ENCODE results near the gene DHX16. TPM values are rescaled to one million over a fixed set of nuclear protein-coding genes. Genes with fewer than 3 reads are reported as not detected.

Gene DHX16
- total and polyA plus RNA-seq, 9 of the 15 experiments (the other 6 are each of a cell fraction or from before 2014, with no cell fraction given), result 14.6 to 66.1 (median 47.5) TPM

DNA sequence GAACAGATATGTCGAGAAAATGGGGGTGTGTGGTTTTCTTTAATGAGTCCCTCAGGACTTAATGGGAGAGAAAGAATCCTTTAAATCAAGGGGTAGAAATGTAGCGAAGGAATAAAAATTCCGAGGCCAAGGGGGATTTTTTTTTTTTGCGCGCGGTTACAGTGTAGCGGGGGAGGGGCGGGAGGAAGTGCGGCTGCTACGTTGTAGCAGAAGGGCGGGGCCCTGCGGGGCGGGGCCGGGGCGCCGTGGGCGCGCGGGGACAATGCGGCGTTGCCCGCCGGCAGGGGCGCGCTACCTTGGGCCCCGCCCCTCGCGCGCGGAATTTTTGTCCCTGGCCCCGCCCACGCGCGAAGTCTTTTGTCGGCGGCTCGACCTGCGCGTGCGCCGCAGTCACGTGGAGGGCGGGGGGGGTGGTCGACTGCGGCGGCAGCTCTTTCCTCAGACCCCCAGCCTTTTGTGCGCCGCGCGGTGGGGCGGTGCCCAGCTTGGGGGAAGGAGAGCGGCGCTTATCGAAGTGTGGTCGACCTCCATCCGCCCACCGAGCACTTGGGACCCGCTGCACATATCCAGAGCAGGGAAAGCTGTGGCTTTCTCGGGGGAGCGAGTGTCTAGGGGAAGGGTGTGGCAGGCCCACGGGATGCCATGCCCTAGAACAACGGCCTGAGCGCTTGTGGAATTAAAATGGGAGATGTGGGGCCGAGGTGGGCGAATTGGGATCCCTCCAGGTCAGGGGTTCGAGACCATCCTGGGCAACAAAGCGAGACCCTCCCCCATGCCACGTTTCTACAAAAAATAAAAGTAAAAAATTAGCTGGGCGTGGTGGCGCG, 48.6 kb upstream of the DHX16 start (continued):
- TF ChIP-seq KDM4B (IDR thresholded peaks at IDR 0.05; ENCODE audit: borderline replicate concordance in 2 of 2, low read depth in 1 of 2) (no peak), SNIP1 (IDR thresholded peaks at IDR 0.05; ENCODE audit: low read depth) (no peak), KAT7 (CRISPR knock-in tag; IDR thresholded peaks at IDR 0.05; ENCODE audit: borderline replicate concordance) (peak; percentile 64; the same call in 1 of the 2 replicates), ZBTB1 (CRISPR knock-in tag; IDR thresholded peaks at IDR 0.05; ENCODE audit: borderline replicate concordance, low read depth) (peak; percentile 75; the same call in 1 of the 2 replicates), PHTF2 (CRISPR knock-in tag; IDR thresholded peaks at IDR 0.05) (no peak), CBX5 (IDR thresholded peaks at IDR 0.05; ENCODE audit: borderline replicate concordance, low read depth) (no peak), KLF1 (tag; IDR thresholded peaks at IDR 0.05) (peak; percentile 68), BMI1 (IDR thresholded peaks at IDR 0.05; ENCODE audit: low read length) (no peak), HDAC6 (IDR thresholded peaks at IDR 0.05; ENCODE audit: low read depth, low read length) (no peak), NFIX (CRISPR knock-in tag; IDR thresholded peaks at IDR 0.05; ENCODE audit: low read depth) (no peak), SMARCB1 (IDR thresholded peaks at IDR 0.05; ENCODE audit: insufficient read length, low read depth) (no peak), CHD1 (IDR thresholded peaks at IDR 0.05; ENCODE audit: low read length) (peak; percentile 78), ZNF778 (CRISPR knock-in tag; IDR thresholded peaks at IDR 0.05) (no peak), SAFB2 (IDR thresholded peaks at IDR 0.05; ENCODE audit: borderline replicate concordance, low read depth, low read length, severe bottlenecking) (no peak), MEIS2 (IDR thresholded peaks at IDR 0.05; ENCODE audit: partially characterized antibody) (peak; percentile 72), SUPT5H (IDR thresholded peaks at IDR 0.05) (peak; percentile 78)
- TF ChIP-seq, protein P1, sequence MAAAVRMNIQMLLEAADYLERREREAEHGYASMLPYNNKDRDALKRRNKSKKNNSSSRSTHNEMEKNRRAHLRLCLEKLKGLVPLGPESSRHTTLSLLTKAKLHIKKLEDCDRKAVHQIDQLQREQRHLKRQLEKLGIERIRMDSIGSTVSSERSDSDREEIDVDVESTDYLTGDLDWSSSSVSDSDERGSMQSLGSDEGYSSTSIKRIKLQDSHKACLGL (CRISPR knock-in tag; IDR thresholded peaks at IDR 0.05; ENCODE audit: borderline replicate concordance, poor library complexity, severe bottlenecking), result peak; percentile 80
- TF ChIP-seq, protein P2, sequence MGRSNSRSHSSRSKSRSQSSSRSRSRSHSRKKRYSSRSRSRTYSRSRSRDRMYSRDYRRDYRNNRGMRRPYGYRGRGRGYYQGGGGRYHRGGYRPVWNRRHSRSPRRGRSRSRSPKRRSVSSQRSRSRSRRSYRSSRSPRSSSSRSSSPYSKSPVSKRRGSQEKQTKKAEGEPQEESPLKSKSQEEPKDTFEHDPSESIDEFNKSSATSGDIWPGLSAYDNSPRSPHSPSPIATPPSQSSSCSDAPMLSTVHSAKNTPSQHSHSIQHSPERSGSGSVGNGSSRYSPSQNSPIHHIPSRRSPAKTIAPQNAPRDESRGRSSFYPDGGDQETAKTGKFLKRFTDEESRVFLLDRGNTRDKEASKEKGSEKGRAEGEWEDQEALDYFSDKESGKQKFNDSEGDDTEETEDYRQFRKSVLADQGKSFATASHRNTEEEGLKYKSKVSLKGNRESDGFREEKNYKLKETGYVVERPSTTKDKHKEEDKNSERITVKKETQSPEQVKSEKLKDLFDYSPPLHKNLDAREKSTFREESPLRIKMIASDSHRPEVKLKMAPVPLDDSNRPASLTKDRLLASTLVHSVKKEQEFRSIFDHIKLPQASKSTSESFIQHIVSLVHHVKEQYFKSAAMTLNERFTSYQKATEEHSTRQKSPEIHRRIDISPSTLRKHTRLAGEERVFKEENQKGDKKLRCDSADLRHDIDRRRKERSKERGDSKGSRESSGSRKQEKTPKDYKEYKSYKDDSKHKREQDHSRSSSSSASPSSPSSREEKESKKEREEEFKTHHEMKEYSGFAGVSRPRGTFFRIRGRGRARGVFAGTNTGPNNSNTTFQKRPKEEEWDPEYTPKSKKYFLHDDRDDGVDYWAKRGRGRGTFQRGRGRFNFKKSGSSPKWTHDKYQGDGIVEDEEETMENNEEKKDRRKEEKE (IDR thresholded peaks at IDR 0.05; ENCODE audit: borderline replicate concordance in 1 of 2, control insufficient read depth in 1 of 2, low read depth in 2 of 2, low read length in 1 of 2), result peak in 1 of 2 experiments; percentile 82; a peak in 1 of 4 replicates
- TF ChIP-seq, protein P3, sequence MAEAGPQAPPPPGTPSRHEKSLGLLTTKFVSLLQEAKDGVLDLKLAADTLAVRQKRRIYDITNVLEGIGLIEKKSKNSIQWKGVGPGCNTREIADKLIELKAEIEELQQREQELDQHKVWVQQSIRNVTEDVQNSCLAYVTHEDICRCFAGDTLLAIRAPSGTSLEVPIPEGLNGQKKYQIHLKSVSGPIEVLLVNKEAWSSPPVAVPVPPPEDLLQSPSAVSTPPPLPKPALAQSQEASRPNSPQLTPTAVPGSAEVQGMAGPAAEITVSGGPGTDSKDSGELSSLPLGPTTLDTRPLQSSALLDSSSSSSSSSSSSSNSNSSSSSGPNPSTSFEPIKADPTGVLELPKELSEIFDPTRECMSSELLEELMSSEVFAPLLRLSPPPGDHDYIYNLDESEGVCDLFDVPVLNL (CRISPR knock-in tag; IDR thresholded peaks at IDR 0.05; ENCODE audit: low read depth), result peak; percentile 69; the same call in 1 of the 2 replicates
- TF ChIP-seq, protein P4, sequence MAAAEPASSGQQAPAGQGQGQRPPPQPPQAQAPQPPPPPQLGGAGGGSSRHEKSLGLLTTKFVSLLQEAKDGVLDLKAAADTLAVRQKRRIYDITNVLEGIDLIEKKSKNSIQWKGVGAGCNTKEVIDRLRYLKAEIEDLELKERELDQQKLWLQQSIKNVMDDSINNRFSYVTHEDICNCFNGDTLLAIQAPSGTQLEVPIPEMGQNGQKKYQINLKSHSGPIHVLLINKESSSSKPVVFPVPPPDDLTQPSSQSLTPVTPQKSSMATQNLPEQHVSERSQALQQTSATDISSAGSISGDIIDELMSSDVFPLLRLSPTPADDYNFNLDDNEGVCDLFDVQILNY (CRISPR knock-in tag; IDR thresholded peaks at IDR 0.05), result peak; percentile 68; the same call in 1 of the 2 replicates
- TF ChIP-seq, protein P5, sequence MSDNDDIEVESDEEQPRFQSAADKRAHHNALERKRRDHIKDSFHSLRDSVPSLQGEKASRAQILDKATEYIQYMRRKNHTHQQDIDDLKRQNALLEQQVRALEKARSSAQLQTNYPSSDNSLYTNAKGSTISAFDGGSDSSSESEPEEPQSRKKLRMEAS (CRISPR knock-in tag; IDR thresholded peaks at IDR 0.05), result peak; percentile 95

All from K562 (cell line).